Upper lobe of left lung (tissue), 4 donors: ENCODE measurements around the gene ACSBG1.

Experiments used
- CTCF ChIP-seq, 6 experiments: fragments of 450-650 bp in 4 of 6; fragments of 200-600 bp in 2 of 6; sonication (generic) in 2 of 6; IDR thresholded peaks; one replicate each; pipeline ENCODE4 v1.5.1; 2016 to 2019; ENCODE audit warnings: antibody characterized with exemption in 6 of 6
- EP300 ChIP-seq, 4 donors: sonication (generic); formaldehyde crosslinking; IDR thresholded peaks; one replicate each; pipeline ENCODE4 v1.5.1; 2017; ENCODE audit warnings: antibody characterized with exemption in 4 of 4, control low read depth in 2 of 4

GRCh38 chr15:78133801-78134200 lies 100.6 kb downstream of the ACSBG1 start:
- no peak for TF ChIP-seq EP300 (IDR thresholded peaks at IDR 0.05)
- no peak for TF ChIP-seq CTCF (IDR thresholded peaks at IDR 0.05)
